Testis (tissue), 2 donors: ENCODE results near the gene CPT1B.

Source experiments
- POLR2A ChIP-seq: fragments of 450-650 bp; IDR thresholded peaks from one replicate; pipeline ENCODE4 v1.6.1; 2017; ENCODE audit warnings: antibody characterized with exemption, mild to moderate bottlenecking, moderate library complexity
- TF ChIP-seq, protein P1 (sequence below), 3 experiments: fragments of 450-650 bp in 2 of 3; fragments of 200-600 bp in 1 of 3; sonication (generic) in 1 of 3; IDR thresholded peaks; one replicate each; pipeline ENCODE4 v1.5.1; 2016 to 2019; ENCODE audit warnings: antibody characterized with exemption in 3 of 3, mild to moderate bottlenecking in 2 of 3, moderate library complexity in 1 of 3

- no peak for TF ChIP-seq POLR2A
- TF ChIP-seq, protein P1, sequence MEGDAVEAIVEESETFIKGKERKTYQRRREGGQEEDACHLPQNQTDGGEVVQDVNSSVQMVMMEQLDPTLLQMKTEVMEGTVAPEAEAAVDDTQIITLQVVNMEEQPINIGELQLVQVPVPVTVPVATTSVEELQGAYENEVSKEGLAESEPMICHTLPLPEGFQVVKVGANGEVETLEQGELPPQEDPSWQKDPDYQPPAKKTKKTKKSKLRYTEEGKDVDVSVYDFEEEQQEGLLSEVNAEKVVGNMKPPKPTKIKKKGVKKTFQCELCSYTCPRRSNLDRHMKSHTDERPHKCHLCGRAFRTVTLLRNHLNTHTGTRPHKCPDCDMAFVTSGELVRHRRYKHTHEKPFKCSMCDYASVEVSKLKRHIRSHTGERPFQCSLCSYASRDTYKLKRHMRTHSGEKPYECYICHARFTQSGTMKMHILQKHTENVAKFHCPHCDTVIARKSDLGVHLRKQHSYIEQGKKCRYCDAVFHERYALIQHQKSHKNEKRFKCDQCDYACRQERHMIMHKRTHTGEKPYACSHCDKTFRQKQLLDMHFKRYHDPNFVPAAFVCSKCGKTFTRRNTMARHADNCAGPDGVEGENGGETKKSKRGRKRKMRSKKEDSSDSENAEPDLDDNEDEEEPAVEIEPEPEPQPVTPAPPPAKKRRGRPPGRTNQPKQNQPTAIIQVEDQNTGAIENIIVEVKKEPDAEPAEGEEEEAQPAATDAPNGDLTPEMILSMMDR (IDR thresholded peaks at IDR 0.05): no peak
These were observed 8.2 kb upstream of the CPT1B start for GRCh38 chr22:50586416-50586815.
